Effector memory CD8-positive, alpha-beta T cell (primary cell): ENCODE measurements around the gene RALGAPB.
"Not testable (repeated sequence)": the region's sequence is repeated elsewhere in the genome, so short reads cannot be mapped to it uniquely, and the experiment has no call there.

Experiments
- ATAC-seq: fragments of 150-1000 bp; cut with Tn5 transposase; replicated peaks from 2 replicates; pipeline ENCODE4 v1.10.0; 2021; ENCODE audit warnings: mild to moderate bottlenecking, moderate library complexity
- DNase-seq, 3 experiments: peaks; one replicate each; pipeline ENCODE4 v3.0.0; 2021
- H3K27ac Mint-ChIP-seq, 2 donors: one replicate each; pipeline ENCODE4 v1.8.0; 2022; ENCODE audit warnings: mild to moderate bottlenecking in 2 of 2, mixed read lengths in 2 of 2, moderate library complexity in 2 of 2
- H3K27me3 Mint-ChIP-seq, 2 donors: one replicate each; pipeline ENCODE4 v1.8.0; 2022; ENCODE audit warnings: mixed read lengths in 2 of 2
- H3K36me3 Mint-ChIP-seq: one replicate; pipeline ENCODE4 v1.8.0; 2022; ENCODE audit warnings: mild to moderate bottlenecking, moderate library complexity, mixed read lengths; ENCODE audit not compliant: insufficient read depth
- H3K4me1 Mint-ChIP-seq, 2 donors: one replicate each; pipeline ENCODE4 v1.8.0; 2022; ENCODE audit warnings: low read depth in 2 of 2, mixed read lengths in 2 of 2
- H3K4me3 Mint-ChIP-seq, 2 donors: one replicate each; pipeline ENCODE4 v1.8.0; 2022; ENCODE audit warnings: mild to moderate bottlenecking in 2 of 2, mixed read lengths in 2 of 2, moderate library complexity in 2 of 2
- H3K9me3 Mint-ChIP-seq, 2 donors: one replicate each; pipeline ENCODE4 v1.8.0; 2022; ENCODE audit warnings: mixed read lengths in 2 of 2

RALGAPB gene

GRCh38 chr20:38477747-38478146 lies 5.1 kb downstream of the RALGAPB start:
- peaks cover 16% of the 10 kb centered on the region for H3K36me3 Mint-ChIP-seq
- no peak overlapping the region for H3K27ac Mint-ChIP-seq
- peaks cover 36 to 67% of the 10 kb centered on the region in 2 donors for H3K4me1 Mint-ChIP-seq
- DNase-seq (no peak), ATAC-seq (no peak)
- no peaks in the 10 kb centered on the region for H3K27me3 Mint-ChIP-seq
- no peaks in the 10 kb centered on the region for H3K9me3 Mint-ChIP-seq
- no peak overlapping the region for H3K4me3 Mint-ChIP-seq

- Mint-ChIP-seq H3K27ac (peak overlapping the region in 1 of 2 donors; percentile 59), H3K36me3 (peaks cover 12% of the 10 kb centered on the region), H3K9me3 (no peaks in the 10 kb centered on the region), H3K4me1 (peaks cover 31 to 62% of the 10 kb centered on the region in 2 donors), H3K27me3 (no peaks in the 10 kb centered on the region), H3K4me3 (no peak overlapping the region)
- DNase-seq (no peak), ATAC-seq (no peak)
These were observed 7.0 kb downstream of the RALGAPB start for GRCh38 chr20:38479596-38479995.

DNA sequence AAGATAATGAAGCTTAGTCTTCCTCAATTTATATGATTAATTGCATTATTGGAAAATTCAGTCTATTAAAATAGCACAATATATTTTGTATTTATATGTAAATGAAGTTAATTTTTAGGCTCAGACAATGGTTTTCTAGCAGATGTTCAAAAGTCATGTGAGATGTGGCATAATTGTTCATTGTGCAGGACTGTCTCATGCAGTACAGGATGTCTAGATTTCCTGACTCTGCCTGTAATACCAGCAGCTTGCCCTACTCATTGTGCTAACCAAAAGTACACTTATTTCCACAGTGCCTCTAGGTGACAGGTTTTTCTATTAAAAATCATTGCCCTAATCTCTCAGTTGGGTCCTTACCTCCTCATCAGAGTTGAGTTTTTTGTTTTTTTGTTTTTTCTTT lies 12.4 kb downstream of the RALGAPB start:
- no peaks in the 10 kb centered on the region for H3K9me3 Mint-ChIP-seq
- no peak overlapping the region for H3K4me3 Mint-ChIP-seq
- no peak for ATAC-seq
- no peaks in the 10 kb centered on the region for H3K27me3 Mint-ChIP-seq
- H3K36me3 Mint-ChIP-seq: peaks cover 31% of the 10 kb centered on the region
- H3K4me1 Mint-ChIP-seq: peaks cover 13 to 28% of the 10 kb centered on the region in 2 donors
- DNase-seq: no peak
- H3K27ac Mint-ChIP-seq: no peak overlapping the region

DNA sequence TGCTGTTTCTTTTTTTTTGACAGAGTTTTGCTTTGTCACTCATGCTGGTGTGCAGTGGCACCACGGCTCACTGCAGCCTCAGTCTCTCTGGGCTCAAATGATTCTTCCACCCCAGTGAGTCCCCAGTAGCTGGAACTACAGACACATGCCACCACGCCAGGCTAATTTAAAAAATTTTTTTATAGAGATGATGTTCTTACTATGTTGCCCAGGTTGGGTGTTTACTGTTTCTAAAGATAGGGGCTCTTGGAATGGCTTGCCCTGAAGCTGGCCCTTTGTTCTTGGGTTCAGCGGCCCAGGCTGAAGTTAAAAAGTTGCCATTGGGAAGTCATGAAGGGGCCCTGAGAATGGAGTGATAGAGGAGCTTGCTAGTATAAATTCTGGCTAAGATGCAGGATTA lies 16.5 kb downstream of the RALGAPB start:
- no peak overlapping the region for H3K27ac Mint-ChIP-seq
- no peak for ATAC-seq
- H3K4me3 Mint-ChIP-seq: no peak overlapping the region
- H3K9me3 Mint-ChIP-seq: no peaks in the 10 kb centered on the region
- no peak for DNase-seq
- peaks cover 6 to 16% of the 10 kb centered on the region in 2 donors for H3K4me1 Mint-ChIP-seq
- H3K36me3 Mint-ChIP-seq: peaks cover 53% of the 10 kb centered on the region
- no peaks in the 10 kb centered on the region for H3K27me3 Mint-ChIP-seq

GRCh38 chr20:38497246-38497935 lies 24.7 kb downstream of the RALGAPB start:
- Mint-ChIP-seq H3K27me3 (no peaks in the 10 kb centered on the region), H3K9me3 (no peaks in the 10 kb centered on the region), H3K36me3 (peaks cover 65% of the 10 kb centered on the region), H3K4me1 (peaks cover 2 to 14% of the 10 kb centered on the region in 2 donors), H3K27ac (peak overlapping the region; percentile 41 to 71), H3K4me3 (no peak overlapping the region)
- DNase-seq: no peak
- ATAC-seq: no peak

GRCh38 chr20:38498909-38499308 lies 26.3 kb downstream of the RALGAPB start:
- no peaks in the 10 kb centered on the region for H3K9me3 Mint-ChIP-seq
- no peak overlapping the region for H3K27ac Mint-ChIP-seq
- ATAC-seq: no peak
- peaks cover 58% of the 10 kb centered on the region for H3K36me3 Mint-ChIP-seq
- H3K4me3 Mint-ChIP-seq: no peak overlapping the region
- H3K27me3 Mint-ChIP-seq: no peaks in the 10 kb centered on the region
- DNase-seq: no peak
- H3K4me1 Mint-ChIP-seq: peaks cover 2 to 13% of the 10 kb centered on the region in 2 donors

- no peaks in the 10 kb centered on the region for H3K27me3 Mint-ChIP-seq
- ATAC-seq: no peak
- no peak overlapping the region for H3K27ac Mint-ChIP-seq
These were observed 26.7 kb downstream of the RALGAPB start for GRCh38 chr20:38499366-38499765.

GRCh38 chr20:38501858-38502436 lies 29.3 kb downstream of the RALGAPB start:
- peaks cover 2 to 15% of the 10 kb centered on the region in 2 donors for H3K4me1 Mint-ChIP-seq
- no peaks in the 10 kb centered on the region for H3K9me3 Mint-ChIP-seq
- H3K36me3 Mint-ChIP-seq: peaks cover 45% of the 10 kb centered on the region
- no peaks in the 10 kb centered on the region for H3K27me3 Mint-ChIP-seq
- H3K27ac Mint-ChIP-seq: no peak overlapping the region
- ATAC-seq: no peak
- no peak for DNase-seq
- no peak overlapping the region for H3K4me3 Mint-ChIP-seq

More at GRCh38 chr20:38499366-38499765, 26.7 kb downstream of the RALGAPB start:
- H3K36me3 Mint-ChIP-seq: peaks cover 56% of the 10 kb centered on the region
- H3K9me3 Mint-ChIP-seq: no peaks in the 10 kb centered on the region
- DNase-seq: no peak
- peaks cover 2 to 10% of the 10 kb centered on the region in 2 donors for H3K4me1 Mint-ChIP-seq
- H3K4me3 Mint-ChIP-seq: no peak overlapping the region

DNA sequence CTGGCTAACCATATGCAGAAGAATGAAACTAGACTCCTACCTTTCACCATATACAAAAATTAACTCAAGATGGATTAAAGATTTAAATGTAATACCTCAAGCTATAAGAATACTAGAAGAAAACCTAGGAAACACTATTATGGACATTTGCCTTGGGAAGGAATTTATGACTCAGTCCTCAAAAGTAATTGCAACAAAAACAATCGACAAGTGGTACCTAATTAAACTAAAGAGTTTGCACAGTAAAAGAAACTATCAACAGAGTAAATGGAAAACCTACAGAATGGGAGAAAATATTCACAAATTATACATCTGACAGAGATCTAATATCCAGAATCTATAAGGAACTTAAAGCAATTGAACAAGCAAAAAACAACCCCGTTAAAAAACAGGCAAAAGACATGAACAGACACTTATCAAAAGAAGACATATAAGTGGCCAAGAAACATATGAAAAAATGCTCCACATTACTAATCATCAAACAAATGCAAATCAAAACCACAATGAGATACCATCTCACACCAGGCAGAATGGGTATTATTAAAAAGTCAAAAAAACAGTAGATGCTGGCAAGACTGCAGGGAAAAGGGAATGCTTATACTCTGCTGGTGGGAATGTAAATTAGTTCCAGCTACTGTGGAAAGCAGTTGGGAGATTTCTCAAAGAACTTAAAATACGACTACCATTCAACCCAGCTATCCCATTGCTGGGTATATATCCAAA lies 31.9 kb downstream of the RALGAPB start:
- Mint-ChIP-seq H3K4me3 (no peak overlapping the region), H3K9me3 (no peaks in the 10 kb centered on the region), H3K27ac (no peak overlapping the region), H3K4me1 (peaks cover 0 to 14% of the 10 kb centered on the region in 2 donors), H3K36me3 (peaks cover 33% of the 10 kb centered on the region), H3K27me3 (no peaks in the 10 kb centered on the region)
- no peak for ATAC-seq
- DNase-seq: no peak

DNA sequence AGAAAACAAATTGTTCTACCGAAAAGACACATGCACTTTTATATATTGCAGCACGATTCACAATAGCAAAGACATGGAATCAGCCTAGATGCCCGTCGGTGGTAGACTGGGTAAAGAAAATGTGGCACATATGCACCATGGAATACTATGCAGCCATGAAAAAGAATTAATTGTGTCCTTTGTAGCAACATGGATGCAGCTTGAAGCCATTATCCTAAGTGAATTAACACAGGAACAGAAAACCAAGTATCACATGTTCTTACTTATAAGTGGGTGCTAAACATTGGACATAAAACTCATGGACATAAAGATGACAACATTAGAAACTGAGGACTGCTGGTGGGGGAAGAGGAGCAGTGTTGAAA lies 32.4 kb downstream of the RALGAPB start:
- ATAC-seq: no peak
- Mint-ChIP-seq H3K36me3 (peaks cover 31% of the 10 kb centered on the region), H3K9me3 (no peaks in the 10 kb centered on the region), H3K27ac (no peak overlapping the region), H3K4me1 (peaks cover 0 to 16% of the 10 kb centered on the region in 2 donors), H3K27me3 (no peaks in the 10 kb centered on the region), H3K4me3 (no peak overlapping the region)
- no peak for DNase-seq

DNA sequence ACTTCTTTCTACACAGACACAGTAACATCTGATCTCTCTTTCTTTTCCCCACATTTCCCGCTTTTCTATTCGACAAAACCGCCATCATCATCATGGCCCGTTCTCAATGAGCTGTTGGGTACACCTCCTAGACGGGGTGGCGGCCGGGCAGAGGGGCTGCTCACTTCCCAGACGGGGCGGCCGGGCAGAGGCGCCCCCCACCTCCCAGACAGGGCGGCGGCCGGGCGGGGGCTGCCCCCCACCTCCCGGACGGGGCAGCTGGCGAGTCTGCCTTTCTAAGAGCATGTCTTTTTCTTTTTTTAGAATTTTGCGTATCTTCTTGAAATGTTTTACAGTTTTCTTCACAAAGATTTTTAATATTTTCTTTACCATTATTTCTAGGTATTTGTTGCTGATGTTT lies 39.1 kb downstream of the RALGAPB start:
- peaks cover 41% of the 10 kb centered on the region for H3K36me3 Mint-ChIP-seq

DNA sequence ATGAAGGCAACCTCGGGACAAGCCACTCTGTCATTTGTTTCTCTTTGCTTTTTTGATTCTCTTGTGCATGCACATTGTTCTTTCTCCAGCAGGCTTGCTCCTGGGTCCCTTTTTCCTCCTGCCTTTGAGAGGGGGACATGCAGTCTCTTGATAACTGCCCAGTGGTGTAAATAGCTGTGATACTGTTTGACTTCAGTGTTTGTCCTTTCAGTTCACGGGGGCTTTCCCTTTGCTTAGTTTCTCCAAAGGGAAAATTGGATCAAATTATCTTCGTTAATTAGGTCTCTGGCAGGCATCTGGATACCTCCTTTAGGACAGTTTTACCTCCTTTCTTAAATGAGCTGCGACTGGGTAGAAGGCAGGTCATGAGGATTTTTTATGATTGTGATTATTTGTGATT lies 41.5 kb downstream of the RALGAPB start:
- H3K4me1 Mint-ChIP-seq: peaks cover 2 to 15% of the 10 kb centered on the region in 2 donors
- no peaks in the 10 kb centered on the region for H3K27me3 Mint-ChIP-seq
- H3K9me3 Mint-ChIP-seq: no peaks in the 10 kb centered on the region
- no peak overlapping the region for H3K4me3 Mint-ChIP-seq
- H3K27ac Mint-ChIP-seq: peak overlapping the region in 1 of 2 donors; percentile 7
- H3K36me3 Mint-ChIP-seq: peaks cover 59% of the 10 kb centered on the region
- no peak for ATAC-seq
- DNase-seq: no peak

More for the DNA sequence above, 39.1 kb downstream of the RALGAPB start:
- H3K4me3 Mint-ChIP-seq, H3K27me3 Mint-ChIP-seq, ATAC-seq, H3K4me1 Mint-ChIP-seq, DNase-seq, H3K27ac Mint-ChIP-seq, H3K9me3 Mint-ChIP-seq: not testable (repeated sequence)

GRCh38 chr20:38514947-38515346 lies 42.3 kb downstream of the RALGAPB start:
- Mint-ChIP-seq H3K4me1 (peaks cover 2 to 10% of the 10 kb centered on the region in 2 donors), H3K27me3 (no peaks in the 10 kb centered on the region), H3K27ac (peak overlapping the region in 1 of 2 donors; percentile 23), H3K4me3 (no peak overlapping the region), H3K36me3 (peaks cover 56% of the 10 kb centered on the region), H3K9me3 (no peaks in the 10 kb centered on the region)
- DNase-seq: no peak
- ATAC-seq: no peak

- H3K27me3 Mint-ChIP-seq: no peaks in the 10 kb centered on the region
- DNase-seq: no peak
These were observed 43.0 kb downstream of the RALGAPB start for GRCh38 chr20:38515631-38516030.

More at GRCh38 chr20:38515631-38516030, 43.0 kb downstream of the RALGAPB start:
- Mint-ChIP-seq H3K27ac (no peak overlapping the region), H3K36me3 (peaks cover 51% of the 10 kb centered on the region), H3K4me1 (peaks cover 2 to 10% of the 10 kb centered on the region in 2 donors), H3K9me3 (no peaks in the 10 kb centered on the region), H3K4me3 (no peak overlapping the region)
- no peak for ATAC-seq
